Esophagus mucosa (tissue), 1 donor: ENCODE results near the gene SLIT2. TPM values are rescaled to one million over a fixed set of nuclear protein-coding genes. Genes with fewer than 3 reads are reported as not detected.

Experiments used
- ATAC-seq: fragments of 200-7000 bp; cut with Tn5 transposase; one replicate; pipeline ENCODE4 v1.9.1; 2020
- total RNA-seq: library from RNA; stranded (reverse); gene quantifications from one replicate; pipeline ENCODE4 v1.2.4, GENCODE V29; 2023
- donor health status: DM: yes; HTN: yes; CAD: no.

SLIT2 gene
- total RNA-seq, 1 donor from 2014 or later: 2.5 TPM

DNA sequence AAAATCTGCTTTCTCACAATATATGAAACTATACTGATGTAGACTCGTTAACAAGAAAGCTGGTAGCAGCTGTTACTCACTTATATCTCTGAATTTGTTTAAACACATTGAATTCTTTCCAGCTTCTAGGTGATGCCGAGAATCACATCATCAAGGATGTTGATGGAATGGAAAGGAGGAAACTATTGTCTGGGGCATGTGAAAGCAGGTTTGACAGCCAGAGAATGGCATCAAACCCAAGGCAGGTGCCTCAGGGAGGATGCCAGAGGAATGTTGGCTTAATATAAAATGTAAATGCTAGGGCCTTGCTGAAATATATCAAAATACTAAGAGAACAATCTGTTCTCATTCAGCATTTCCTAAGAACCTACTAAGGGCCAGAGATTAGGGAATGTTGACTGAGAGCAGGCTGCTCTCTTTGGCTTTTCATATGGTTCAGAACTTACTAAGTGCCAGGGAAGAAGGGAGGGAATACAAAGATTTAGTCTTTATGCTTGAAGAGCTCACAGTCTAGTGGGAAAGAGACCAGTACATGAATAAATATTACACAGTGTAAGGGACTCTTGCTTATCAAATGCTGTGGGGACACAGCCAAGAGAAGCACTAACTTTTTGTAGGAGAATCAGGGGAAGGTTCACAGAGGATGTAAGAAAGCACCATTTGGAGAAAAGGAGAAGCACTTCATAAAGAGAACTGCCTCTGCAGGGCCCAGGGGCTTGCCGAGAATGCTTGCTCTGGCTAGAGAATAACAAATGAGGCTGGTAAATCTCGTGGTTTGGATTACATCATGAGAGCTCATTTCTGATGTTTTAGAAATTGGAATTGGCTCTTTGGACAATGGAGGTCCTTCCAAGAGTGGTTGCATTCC is 14.7 kb downstream of the SLIT2 start:
- no peak for ATAC-seq

DNA sequence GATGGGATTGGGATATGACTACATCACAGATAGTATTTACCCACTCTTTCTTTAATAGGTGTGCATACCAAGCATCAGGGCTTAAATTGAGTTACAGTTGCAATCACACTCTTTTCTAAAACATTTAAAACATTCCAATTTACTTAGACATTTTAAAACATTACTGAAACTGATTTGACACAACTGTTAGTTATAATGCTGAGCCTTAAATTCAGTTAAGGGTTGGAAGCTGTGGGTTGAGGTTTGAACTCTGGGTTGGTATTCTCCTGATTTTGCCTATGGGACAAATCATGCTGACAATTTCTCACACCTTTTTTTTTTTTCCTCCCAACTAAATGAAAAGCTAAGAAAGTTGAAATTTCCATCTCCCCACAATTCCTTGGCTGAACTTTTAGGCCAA is 16.3 kb downstream of the SLIT2 start:
- no peak for ATAC-seq

DNA sequence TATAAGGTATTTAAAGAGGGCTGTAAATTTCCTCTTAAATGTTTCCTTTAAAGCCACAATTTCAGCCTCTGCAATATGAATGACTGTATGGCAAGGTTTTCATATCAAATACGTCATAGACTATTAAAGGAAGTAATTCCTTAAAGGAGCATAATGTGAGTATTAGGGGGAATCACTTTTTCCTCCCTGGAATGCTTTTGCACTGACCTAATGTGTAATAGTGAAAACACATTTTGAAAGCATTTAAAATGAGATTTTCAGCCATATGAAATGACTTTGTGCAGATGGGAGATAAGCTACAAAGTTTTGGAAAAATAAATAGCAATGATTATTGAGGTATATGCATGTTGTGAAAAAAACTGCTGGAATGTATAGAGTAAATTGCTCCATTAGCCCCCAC is 17.6 kb downstream of the SLIT2 start:
- ATAC-seq: no peak

DNA sequence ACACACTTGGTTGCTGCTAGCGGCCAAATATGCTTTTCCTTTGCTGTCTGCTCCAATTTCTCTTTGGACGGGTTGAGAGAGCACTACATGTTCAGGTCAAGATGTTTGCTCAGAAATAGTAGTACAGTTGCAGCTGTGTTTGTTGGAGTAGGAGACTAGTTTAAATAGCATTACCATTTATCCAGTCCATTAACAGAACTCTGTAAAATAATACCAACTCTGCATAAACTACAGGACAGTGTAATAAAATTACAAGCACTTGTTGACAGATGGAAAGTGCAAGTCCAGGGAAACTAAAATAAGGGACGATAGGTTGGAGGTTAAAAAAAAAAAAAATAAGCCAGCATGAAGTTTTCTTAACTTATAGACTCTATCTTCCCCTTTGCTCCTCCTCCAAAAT is 20.2 kb downstream of the SLIT2 start:
- ATAC-seq: no peak

DNA sequence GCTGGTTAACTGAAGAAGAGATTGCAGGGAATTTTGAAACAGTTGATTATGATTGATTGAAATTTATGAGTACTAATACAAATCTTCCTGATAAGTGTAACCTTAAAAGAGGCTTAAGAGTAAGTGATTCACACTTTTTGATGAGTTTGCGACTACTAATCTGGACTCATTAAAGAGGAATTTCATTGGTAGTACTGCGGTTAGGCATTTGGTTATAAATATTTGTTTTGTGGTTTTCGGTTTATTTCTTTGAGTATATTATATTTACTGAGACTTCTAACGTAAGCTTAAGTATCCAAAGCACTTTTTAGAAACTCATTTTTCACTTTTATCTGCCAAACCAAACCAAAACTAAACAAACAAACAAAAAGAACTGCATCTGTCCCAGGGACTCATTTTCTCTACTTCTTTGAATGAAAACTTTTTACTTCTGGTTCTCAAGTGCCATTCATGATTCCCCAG is 20.7 kb downstream of the SLIT2 start:
- ATAC-seq: no peak

DNA sequence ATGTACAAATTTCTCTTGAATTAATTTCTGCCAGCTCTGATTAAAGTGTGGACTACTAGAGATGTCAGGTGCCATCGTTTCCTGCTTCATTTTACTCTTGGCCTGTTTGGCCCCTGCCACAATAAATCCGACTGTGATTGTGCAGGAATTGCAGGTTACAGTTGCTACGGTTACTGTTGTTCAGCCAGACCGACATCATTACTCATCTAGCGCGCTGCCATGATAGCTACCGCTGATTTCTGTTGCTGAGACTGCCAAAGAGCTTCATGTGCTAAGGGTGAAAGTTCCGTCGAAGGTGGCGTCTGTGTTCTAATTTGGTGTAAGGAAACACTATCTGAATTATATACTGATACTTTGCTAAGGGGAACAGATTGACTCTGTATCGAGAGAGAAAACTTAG is 22.1 kb downstream of the SLIT2 start:
- no peak for ATAC-seq

DNA sequence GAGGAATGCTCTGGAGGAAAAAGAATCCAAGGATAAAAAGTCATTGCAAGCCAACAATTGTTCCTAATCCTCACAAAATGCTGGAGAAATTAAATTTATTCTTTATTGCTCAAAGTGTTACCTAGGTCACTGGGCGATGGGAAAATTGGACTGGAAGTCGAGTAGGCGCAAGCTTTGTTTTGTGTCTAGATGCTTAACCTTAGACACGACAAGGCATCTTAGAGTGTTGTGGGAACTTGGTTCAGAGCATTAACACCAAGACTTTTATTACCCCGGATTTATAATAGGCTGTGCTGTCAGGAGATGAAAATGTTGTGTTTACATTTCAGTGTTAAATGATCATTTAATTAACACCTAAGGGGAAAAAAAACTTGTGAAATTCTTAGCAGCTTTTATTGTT is 25.1 kb downstream of the SLIT2 start:
- no peak for ATAC-seq

DNA sequence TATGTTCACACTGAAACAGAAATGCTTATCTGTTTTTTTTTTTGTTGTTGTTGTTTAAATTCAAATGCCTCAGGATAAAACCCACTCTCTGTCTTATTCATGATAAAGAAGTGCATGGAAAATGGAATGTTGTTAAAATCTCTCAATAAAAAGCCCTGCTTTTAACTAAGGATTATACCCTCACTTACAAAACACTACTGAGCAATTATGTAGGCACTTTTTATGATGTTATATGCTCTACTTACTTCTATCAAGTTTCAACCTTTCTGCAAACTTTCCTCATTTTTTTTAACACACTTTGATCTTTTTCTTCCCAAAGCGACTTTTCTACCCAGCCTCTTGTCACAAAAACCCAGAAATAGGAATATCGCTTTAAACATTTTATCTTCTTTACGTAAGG is 26.5 kb downstream of the SLIT2 start:
- ATAC-seq: no peak

DNA sequence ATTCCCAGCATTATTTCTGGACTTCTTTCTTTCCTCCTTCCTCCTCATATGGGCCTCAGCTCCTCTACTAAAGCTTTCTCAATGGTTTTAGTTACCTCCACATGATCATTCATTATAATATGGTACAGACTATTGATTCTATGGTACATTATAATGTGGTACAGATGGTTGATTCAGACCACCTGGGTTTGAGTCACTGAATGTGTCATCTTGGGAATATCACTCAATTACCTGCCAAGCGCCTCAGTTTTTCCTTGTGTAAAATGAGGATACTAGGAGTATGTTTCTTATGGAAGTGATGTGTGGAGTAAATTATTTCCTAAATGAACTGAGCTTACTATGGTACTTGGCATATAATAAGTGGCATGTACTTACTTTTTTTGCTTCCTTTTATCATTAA is 27.7 kb downstream of the SLIT2 start:
- ATAC-seq: no peak

DNA sequence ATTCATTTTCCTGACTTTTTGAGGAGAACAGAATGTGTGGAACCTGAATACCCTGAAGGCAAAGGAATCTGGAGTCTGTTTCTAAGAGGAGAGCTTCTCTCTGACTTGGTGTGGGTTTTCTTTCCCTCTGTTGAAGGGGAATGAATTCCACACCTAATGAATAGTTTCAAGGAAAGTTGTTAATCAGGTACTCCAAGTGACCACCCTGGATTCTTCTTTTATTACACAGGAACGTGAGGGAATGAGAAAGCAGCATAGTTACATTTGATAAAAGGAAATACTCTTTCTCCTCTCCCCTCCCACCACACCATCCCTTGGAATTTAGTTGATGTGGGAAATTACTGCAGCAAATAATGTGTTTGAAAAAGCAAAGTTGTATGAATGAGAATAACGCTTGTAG is 29.7 kb downstream of the SLIT2 start:
- ATAC-seq: no peak

DNA sequence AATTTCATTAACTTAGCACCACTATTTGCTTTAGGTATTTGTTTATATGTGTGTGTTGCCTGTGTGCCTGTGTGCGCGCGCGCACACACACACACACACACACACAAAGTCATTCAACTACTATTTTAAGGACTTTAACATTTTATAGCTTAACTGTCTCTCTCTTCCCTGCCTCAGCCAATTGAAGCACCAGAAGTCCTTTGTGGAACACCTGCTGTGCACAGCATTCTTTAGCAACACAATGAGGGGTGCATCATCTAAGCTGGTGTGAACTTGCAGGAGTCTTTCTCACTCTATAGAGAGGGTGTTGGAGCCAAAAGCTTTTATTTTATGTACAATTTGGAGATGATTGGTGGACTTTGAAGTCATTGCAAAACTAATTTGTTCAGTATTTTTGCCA is 31.3 kb downstream of the SLIT2 start:
- no peak for ATAC-seq

DNA sequence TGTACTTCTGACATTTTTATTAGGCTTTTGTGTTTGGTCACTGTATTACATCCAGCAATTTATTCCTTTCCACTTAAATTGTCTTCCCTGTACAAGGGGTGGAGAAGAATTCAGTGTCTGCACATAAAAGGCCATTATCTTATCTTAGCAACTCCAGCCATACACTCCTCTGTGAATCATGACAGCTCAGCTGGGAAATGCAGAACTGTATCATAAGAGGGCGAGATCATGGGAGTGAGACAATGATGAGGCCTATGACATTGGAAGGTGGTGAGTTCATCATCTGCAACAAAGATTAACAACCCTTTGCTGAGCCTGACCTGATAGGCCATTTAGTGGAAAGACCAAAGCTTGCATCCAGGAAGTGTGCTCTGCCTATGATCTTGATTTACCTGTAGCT is 33.3 kb downstream of the SLIT2 start:
- ATAC-seq: peak; percentile 88

DNA sequence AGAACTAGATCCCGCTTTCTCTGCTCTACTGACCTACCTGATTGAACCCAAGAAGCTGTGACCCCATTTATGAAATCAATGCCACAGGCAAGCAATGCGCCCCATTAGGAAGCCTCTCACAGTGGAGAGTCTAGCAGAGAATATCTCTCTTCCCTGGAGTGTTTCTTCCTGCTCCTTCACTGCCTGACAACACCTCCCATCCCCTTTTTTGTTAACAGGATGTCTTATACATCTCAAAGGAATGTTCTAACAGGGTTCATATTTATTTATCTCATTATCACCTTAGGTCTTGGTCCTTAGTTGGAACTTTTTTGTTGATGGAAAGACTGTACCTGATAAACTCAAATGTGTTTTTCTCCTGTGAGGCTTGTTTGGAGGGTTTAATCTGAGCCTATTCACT is 35.5 kb downstream of the SLIT2 start:
- no peak for ATAC-seq

DNA sequence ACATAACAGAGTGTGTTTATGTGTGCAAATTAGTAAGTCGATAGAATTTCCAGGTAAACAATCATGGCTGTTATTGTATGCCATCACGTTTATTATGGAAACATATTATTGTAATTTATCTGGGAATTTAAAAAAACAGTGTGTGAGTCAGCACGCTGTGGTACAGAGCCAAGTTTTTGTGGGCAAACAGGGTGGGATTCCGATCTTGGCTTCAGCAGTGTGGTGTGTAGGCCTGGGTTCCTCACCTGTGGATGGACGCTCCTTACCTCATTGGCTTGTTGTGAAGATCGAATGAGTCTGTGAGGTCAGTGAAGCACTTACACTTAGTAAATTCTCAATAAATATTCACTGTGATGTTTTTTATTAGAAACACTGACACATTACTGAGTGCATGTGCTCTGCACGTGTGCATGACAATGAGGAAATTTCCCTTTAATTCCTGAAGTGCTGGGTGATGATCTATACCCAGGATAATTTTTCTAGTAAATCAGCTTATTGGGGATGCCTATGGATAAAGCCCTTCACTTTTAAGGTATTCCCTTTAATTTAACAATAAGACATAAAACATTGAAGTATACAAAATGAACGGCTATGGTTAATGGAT is 36.4 kb downstream of the SLIT2 start:
- no peak for ATAC-seq

DNA sequence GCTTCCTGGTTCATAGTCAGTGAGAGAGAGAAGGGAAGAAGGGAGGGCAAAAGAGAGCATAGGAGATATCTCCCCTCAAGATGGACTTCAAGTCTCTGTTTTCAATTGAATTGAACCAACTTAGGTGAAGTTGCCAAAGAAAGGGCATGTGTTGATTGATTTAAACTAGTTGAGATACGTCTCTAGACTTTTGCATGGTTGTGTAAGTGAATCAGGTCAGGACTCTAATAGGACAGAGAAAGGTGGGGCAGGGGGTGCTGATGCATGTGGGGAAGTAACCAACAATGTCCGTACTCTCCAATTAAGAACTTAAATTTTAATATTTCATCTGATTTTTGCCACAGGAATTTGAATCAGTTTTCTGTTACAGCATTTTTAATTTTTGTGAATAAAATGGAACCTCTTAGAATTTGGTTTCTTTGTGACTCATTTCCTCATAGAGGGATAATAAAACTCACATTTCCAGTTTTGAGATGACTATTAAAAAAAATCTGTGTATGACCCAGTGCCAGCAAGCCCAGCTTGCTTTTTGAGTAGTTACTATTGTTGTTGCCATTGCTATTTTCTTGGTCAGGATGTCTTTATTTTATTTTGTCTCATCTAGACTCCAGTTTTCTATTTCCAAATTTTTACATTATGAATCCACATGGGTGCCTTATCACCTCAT is 37.3 kb downstream of the SLIT2 start:
- peak; percentile 79 for ATAC-seq

DNA sequence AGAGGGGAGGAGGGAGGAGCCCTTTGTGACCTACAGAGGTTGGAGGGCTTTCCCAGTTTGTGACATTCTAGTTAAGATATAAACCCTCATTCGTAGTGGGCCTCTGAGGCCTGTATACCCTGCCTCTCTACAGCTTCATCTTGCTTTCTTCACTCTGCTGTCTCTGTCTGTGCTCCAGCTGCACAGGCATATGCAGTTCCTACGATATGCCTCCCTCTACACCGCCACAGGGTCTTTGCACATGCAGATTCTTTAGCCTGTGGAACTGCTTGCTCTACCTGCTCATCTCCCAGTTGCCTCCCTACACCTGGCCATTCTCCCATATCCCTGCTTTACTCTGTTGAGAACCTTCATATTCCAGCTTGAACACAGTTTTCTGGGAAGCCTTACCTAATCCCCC is 38.1 kb downstream of the SLIT2 start:
- no peak for ATAC-seq

DNA sequence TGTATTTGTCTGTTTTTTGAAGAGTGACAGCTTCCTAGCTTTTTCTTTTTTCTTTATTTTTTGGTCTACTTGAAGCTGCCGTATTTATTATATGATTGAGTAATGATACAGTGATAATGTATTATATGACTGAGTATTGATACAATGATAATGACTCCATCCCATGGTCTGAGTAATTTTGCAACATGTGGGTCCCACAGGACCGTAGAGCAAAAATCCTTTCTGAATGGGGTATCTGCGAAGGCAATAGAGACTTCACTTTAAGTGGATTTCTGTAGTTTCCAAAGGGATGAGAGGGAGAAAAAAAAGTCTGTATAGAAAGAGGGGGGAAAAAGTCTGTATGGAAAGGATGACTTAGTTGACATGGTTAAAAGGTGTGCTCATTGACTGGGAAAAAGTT is 41.0 kb downstream of the SLIT2 start:
- ATAC-seq: no peak

DNA sequence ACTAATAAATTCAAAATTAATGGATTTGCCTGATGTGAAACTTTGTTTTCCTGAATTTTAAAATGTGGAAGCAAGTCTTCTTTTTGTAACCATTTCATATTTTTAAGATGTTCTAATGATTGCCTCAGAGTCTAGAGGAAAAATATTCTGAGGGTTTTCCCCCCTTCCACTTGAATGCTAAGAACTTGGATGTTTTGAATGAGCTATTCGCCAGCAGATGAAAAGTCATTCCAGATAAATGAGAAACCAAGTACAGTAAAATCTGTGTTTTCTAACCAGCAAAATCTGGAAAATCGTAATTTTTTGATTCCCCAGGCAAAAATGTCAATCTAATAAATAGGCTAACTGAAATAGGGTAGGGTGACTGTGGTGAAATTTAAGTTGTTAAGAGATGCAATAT is 45.6 kb downstream of the SLIT2 start:
- no peak for ATAC-seq

DNA sequence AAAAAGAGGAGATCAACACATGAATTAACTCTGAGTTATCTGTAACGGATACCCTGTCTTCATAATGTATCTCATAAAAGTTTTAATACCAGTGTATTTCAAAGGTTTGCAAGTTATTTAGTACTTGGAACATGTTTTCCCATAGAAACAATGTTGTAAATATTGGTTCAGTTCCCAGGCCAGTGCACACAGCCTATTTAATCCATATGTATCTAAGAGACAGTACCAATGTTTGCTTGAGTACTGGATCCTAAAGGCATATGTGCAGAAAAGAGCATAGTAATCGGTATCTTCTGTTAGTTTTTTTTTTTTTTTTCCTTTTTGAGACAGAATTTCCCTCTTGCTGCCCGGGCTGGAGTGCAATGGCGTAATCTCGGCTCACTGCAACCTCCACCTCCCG is 46.1 kb downstream of the SLIT2 start:
- ATAC-seq: no peak

DNA sequence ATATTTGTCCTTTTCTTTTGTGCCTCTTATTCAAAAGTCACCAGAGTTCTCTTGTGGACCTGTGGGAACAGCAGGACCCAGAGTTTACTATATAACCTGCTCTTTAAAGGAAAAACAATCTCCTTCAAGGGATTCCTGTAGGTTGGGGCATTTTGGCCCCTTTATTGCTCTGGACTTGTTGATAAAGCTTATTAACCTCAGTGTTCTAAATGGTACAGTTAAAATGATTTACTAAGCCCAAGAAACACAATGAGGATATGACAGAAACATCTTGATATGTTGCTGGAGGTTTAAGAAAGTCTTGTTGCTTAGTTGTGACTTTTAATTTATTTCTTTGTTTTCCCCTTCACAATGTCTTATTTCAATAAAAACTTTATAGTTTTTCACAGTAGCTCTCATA is 46.8 kb downstream of the SLIT2 start:
- no peak for ATAC-seq

DNA sequence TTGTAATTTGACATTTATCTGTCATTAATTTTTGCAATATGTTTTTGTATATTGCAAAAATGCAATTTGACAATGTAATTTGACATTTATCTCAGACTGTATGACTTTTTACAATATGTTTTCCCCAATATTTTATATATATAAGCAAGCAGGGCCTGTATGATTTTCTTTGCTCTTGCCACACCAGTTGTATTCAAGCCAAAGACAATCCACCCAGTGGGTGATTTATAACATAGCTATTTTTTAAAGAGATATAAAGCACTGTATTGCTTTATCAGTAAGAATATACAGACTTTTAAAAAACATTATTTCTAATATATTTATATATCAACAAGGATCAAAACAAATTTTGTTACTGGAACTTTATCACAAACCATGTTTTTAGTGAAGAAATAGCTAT is 47.3 kb downstream of the SLIT2 start:
- no peak for ATAC-seq

DNA sequence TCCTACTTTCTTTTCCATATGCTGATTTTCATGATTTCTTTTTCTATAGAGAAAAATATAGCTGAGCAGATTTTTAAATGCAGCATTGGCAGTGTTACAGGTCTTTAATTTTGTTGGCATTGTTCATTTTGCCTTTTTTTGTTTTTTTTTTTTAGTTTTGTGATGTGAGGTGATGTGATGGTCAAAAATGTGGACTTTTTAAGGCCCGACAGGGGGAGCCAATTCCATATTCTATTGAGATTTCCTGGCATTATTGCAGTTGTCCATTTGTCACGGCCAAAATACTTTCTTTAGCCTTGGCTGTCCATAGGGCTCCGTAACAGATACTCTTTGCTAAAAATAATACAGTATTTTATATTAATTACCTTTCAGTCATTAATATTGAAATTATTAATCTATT is 47.8 kb downstream of the SLIT2 start:
- no peak for ATAC-seq

DNA sequence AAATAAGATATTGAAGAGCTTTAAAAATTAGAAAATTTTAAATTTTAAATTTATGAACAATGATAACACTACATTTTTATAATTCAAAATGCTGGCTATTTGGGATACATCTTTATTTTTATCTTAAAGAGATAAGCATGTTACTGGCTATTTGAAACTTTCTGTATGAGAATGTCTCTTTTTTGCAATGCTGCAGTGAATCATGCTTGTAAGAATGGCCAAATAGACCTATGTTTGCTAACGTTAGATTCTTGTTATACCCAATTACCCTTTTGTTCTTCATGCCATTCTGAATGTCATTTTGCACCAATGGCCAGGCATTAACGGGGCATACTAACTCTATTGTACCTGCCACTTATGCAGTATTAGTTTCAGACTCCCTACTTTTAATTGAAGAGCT is 49.5 kb downstream of the SLIT2 start:
- ATAC-seq: no peak
